ENCODE data around the gene MAST2.

DNA sequence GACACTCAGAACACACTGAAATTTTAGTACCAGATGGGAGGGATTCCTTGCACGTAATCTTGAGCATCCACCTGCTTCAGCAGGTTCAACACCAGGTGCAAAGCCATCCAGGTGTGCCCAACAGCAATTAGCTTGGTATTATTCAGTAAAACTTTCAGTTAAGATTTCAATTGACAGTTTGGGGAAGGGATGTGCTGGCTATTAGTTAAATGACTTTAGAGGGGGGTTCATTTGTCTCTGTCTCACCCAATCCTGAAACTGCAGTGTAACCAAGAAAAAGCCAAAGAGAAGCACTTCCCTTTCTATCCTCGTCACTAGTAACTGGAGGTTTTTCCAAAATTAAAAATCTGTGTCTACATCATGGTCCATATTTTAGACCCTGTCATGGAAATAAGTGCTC is 238.1 kb downstream of the MAST2 start:
- TF ChIP-seq, protein P1, sequence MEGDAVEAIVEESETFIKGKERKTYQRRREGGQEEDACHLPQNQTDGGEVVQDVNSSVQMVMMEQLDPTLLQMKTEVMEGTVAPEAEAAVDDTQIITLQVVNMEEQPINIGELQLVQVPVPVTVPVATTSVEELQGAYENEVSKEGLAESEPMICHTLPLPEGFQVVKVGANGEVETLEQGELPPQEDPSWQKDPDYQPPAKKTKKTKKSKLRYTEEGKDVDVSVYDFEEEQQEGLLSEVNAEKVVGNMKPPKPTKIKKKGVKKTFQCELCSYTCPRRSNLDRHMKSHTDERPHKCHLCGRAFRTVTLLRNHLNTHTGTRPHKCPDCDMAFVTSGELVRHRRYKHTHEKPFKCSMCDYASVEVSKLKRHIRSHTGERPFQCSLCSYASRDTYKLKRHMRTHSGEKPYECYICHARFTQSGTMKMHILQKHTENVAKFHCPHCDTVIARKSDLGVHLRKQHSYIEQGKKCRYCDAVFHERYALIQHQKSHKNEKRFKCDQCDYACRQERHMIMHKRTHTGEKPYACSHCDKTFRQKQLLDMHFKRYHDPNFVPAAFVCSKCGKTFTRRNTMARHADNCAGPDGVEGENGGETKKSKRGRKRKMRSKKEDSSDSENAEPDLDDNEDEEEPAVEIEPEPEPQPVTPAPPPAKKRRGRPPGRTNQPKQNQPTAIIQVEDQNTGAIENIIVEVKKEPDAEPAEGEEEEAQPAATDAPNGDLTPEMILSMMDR (IDR thresholded peaks at IDR 0.05), result no peak
- no peak for TF ChIP-seq EP300 (IDR thresholded peaks at IDR 0.05)
- no peak for TF ChIP-seq POLR2A (IDR thresholded peaks at IDR 0.05)
- no peak for TF ChIP-seq POLR2AphosphoS5 (IDR thresholded peaks at IDR 0.05)
